ENCODE data around the gene NAV3.

DNA sequence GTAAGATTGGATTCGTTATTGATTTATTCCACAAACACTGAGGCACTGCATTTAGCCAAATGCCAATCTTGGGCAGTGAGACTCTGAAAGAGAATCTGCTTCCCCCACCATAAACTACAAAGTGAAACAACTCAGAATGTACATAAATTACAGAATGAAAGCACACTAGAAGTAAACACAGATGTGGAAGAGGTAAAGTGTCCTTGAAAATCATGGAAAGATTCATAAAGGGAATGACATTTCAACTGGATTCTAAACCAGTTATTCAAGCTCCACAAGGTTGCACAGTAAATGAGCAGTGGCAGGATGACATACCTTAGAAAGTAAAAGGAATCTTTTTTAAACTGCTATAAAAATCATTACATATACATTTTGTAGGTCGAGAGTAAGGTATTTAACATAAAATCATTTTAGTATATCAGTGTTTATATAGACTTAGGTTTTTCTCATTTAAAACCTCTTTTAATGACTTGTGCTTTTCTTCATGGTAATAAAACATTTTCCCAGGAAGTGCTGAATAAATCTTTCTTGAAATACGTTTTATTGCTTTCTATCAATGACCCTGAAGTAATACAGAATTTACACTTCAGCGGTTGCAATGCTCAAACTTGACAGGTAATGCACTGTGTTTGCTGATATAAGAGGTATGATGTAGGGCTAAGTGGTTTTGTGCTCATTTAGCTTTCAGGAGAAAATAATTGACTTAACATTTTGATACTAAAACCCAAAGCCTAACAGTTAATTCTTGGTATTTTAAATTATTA lies 270.6 kb downstream of the NAV3 start:
- TF ChIP-seq, protein P1, sequence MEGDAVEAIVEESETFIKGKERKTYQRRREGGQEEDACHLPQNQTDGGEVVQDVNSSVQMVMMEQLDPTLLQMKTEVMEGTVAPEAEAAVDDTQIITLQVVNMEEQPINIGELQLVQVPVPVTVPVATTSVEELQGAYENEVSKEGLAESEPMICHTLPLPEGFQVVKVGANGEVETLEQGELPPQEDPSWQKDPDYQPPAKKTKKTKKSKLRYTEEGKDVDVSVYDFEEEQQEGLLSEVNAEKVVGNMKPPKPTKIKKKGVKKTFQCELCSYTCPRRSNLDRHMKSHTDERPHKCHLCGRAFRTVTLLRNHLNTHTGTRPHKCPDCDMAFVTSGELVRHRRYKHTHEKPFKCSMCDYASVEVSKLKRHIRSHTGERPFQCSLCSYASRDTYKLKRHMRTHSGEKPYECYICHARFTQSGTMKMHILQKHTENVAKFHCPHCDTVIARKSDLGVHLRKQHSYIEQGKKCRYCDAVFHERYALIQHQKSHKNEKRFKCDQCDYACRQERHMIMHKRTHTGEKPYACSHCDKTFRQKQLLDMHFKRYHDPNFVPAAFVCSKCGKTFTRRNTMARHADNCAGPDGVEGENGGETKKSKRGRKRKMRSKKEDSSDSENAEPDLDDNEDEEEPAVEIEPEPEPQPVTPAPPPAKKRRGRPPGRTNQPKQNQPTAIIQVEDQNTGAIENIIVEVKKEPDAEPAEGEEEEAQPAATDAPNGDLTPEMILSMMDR (IDR thresholded peaks at IDR 0.05; ENCODE audit: low read depth, low read length), result no peak
- TF ChIP-seq EZH2phosphoT487 (IDR thresholded peaks at IDR 0.05; ENCODE audit: low read depth), result no peak

All from OCI-LY3 (cell line).